GM21576 (cell line): Measurements from ENCODE around the gene CCZ1.
"Not testable (repeated sequence)": the region's sequence is repeated elsewhere in the genome, so short reads cannot be mapped to it uniquely, and the experiment has no call there.

Source experiments
- ATAC-seq: cut with Tn5 transposase; IDR thresholded peaks from one replicate; pipeline ENCODE4 v1.9.1; 2021; ENCODE audit warnings: mild to moderate bottlenecking, moderate library complexity; ENCODE audit not compliant: unreplicated experiment

The CCZ1 gene

DNA sequence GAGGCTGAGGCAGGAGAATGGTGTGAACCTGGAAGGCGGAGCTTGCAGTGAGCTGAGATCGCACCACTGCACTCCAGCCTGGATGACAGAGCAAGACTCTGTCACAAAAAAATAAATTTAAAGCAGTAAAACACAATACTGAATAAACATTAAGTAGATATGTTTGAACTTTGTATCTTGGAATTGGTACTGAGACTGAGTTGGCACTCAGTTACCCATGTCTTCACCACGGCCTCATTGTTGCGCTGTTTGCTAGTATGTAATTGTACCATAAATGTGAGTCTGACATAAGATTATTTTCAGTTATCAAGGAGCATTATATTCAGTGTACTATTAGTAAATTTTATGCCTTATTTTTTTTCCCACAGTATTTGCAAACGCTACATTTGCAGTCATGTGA is 6.2 kb downstream of the CCZ1 start:
- not testable (repeated sequence) for ATAC-seq

GRCh38 chr7:5908835-5909234 is 10.3 kb downstream of the CCZ1 start:
- ATAC-seq, result not testable (repeated sequence)

DNA sequence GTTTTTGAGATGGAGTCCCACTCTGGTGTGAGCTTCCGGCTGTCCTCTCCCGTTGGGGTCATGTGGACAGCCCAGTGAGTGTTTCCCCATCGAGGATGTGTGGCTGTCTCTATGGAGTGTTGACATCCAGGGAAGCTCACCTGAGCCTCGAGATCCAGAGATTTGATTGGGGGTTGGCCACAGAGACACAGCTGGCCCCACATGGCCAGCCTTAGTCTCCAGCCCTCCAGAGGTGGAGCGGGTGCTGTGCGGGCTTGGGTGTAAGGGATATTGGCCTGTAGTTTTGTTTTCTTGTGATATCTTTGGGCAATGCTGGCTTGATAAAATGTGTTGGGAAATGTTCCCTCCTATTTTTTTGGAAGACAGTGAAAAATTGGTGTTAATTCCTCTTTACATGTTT is 18.0 kb downstream of the CCZ1 start:
- not testable (repeated sequence) for ATAC-seq

DNA sequence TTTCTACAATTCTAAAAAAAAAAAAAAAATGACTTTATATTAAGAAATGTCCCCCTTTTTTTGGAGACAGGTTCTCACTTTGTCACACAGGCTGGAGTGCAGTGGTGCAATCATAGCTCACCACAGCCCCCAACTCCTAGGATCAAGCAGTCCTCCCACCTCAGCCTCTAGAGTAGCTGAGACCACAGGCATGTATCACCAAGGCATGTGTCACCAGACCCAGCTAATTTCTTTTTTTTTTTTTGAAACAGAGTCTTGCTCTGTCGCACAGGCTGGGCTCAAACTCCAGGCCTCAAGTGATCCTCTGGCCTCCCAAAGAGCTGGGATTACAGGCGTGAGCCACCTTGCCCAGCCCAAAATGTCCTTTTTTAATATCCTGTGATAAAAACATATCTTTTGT is 25.6 kb downstream of the CCZ1 start:
- not testable (repeated sequence) for ATAC-seq

DNA sequence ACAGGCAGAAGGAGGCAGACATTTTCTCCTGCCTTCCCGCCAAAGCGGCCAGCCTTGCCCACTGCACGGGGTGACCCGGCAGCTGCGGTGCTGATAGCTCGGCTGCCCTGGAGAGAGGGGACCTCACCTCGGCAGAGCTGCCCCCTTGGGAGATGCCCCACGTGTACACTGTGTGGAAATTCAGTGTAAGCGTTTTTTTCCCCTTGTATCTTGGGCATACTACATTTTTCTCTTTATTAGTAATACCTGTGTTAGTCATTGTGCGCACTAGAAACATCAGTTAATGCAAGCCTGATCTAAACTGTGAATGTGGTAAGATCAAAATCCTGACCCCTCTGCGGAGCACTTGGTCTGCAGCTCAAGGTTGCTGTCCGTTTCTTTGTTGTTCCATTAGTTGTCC is 26.1 kb downstream of the CCZ1 start:
- ATAC-seq, result not testable (repeated sequence)

DNA sequence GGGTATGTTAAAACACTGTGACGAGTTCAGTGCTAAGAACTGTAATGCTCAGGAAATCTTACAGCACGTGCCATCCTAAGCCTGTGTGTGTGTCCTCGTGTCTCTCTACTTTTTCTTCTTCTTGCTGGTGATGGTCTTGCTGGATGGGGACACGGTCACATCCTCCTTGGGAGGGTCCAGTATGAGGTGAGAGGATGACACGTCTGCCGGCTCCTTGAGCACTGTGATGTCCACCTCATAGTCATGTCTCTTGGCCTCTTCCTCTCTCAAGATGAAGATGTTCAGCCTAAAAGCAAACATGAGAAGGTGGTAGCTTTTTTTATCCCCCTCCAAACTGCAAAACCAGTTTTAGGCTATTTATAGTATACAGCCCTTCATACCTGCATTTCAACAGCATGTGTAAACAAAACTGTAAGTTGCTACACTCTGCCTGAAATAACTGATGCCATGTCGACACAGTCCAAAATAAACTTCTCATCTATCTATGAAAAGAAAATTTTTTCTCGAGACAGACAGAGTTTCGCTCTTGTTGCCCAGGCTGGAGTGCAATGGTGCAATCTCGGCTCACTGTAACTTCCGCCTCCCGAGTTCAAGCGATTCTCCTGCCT is 27.8 kb downstream of the CCZ1 start:
- ATAC-seq, result not testable (repeated sequence)

GRCh38 chr7:5930290-5930689 is 31.8 kb downstream of the CCZ1 start:
- not testable (repeated sequence) for ATAC-seq

DNA sequence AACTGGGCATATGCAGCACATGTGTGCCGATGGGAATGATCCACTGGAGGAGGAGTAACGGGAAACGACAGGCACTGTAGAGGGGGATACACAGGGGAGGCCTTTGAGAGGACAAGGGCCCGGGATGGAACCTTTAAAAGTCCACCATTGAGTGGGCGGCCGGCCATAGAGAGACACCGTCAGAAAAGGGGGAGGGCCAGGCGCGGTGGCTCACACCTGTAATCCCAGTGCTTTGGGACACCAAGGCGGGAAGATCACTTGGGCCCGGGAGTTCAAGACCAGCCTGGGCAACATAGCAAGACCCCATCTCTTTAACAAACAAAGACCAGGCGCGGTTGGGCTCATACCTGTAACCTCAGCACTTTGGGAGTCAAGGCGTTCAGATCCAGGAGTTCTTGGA is 32.7 kb downstream of the CCZ1 start:
- ATAC-seq, result not testable (repeated sequence)

DNA sequence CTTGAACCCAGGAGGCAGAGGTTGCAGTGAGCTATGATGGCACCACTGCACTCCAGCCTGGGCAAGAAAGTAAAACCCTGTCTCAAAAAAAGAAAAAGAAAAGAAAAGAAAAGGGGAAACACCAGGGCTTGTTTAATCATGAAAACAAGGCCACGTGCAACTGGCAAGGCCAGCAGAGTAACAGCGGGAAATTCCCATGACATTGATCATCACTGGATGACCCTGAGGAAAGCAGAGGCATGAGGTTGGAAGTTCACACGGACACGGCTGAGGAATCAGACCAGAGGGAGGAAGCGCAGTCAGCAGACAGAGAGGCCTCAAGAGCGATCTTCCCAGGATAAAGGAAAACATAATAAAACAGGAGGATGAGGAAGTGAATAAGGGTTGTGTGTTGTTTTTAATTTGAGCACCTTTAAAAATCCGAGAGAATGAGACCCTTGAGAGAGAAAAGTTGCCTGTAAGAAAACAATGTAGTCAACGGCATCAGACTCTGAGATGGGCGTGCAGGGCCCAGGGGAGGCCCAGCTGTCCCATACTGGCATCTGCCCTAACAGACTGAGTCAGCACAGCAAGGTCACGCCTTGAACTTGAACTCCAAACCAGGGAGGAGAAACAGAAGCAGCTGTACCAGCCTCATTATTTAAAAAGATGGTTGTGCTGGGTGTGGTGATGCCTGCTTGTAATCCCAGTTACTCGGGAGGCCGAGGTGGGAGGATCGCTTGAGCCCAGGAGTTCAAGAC is 33.5 kb downstream of the CCZ1 start:
- not testable (repeated sequence) for ATAC-seq

GRCh38 chr7:5934945-5935450 is 36.5 kb downstream of the CCZ1 start:
- ATAC-seq, result not testable (repeated sequence)

- ATAC-seq, result not testable (repeated sequence)
Observed at GRCh38 chr7:5963205-5963604, 64.7 kb downstream of the CCZ1 start.

DNA sequence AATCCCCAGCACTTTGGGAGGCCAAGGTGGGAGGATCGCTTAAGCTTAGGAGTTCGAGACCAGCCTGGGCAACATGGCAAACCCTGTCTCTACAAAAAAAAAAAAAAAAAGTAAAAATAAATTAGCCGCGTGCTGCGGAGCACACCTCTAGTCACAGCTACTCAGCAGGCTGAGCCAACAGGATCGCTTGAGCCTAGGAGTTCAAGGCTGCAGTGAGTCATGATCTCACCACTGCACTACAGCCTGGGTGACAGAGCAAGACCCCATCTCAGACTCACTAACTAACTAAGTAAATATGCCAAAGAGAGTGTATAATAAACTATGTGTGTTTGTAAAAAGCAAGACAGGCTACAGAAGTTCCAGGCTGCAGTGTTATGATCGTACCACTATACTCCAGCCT is 65.3 kb downstream of the CCZ1 start:
- ATAC-seq, result not testable (repeated sequence)

- ATAC-seq, result not testable (repeated sequence)
Observed at GRCh38 chr7:5970347-5970911, 71.9 kb downstream of the CCZ1 start, which contains the start of gene RSPH10B. Gene RSPH10B, minus strand, starts transcription at chr7:5970689. Its CDS starts 3,573 bp downstream, at chr7:5967116.

GRCh38 chr7:5973580-5973979 is 75.0 kb downstream of the CCZ1 start:
- not testable (repeated sequence) for ATAC-seq
